Astrocyte (in vitro differentiated cells and primary cell): ENCODE data around the gene TOR4A.

Experiments
- CTCF ChIP-seq: IDR thresholded peaks from 2 replicates; pipeline ENCODE4 v1.5.1; 2011; ENCODE audit warnings: low read depth, mild to moderate bottlenecking, inconsistent platforms, low read length, moderate library complexity; ENCODE audit not compliant: insufficient read depth
- EZH2 ChIP-seq: IDR thresholded peaks from 2 replicates; pipeline ENCODE4 v1.6.1; 2012; ENCODE audit warnings: mild to moderate bottlenecking, low read length, inconsistent platforms; ENCODE audit not compliant: insufficient read depth

- TF ChIP-seq CTCF (no peak), EZH2 (no peak)
Measured at GRCh38 chr9:137311171-137311985, 33.9 kb downstream of the TOR4A start.
